ENCODE data around the gene HLA-DMA.
"Not testable (repeated sequence)": the region's sequence is repeated elsewhere in the genome, so short reads cannot be mapped to it uniquely, and the experiment has no call there.

The HLA-DMA gene

GRCh38 chr6:32953775-32954174 lies 878 bp upstream of the HLA-DMA start:
- no peak for DNase-seq

- no peak for DNase-seq
Measured at GRCh38 chr6:32950449-32950848, 2.4 kb downstream of the HLA-DMA start.

- no peak for DNase-seq
Measured at GRCh38 chr6:32950010-32950409, 2.9 kb downstream of the HLA-DMA start.

- no peak for DNase-seq
Measured at GRCh38 chr6:32949113-32949512, 3.8 kb downstream of the HLA-DMA start.

- DNase-seq, result peak; percentile 37
Measured at GRCh38 chr6:32947552-32948465, 5.1 kb downstream of the HLA-DMA start.

- no peak for DNase-seq
Measured at GRCh38 chr6:32946893-32947292, 6.0 kb downstream of the HLA-DMA start.

GRCh38 chr6:32945953-32946352 lies 6.9 kb downstream of the HLA-DMA start:
- no peak for DNase-seq

- DNase-seq, result peak; percentile 66
Measured at GRCh38 chr6:32945108-32945760, 7.7 kb downstream of the HLA-DMA start.

GRCh38 chr6:32943864-32944649 lies 8.8 kb downstream of the HLA-DMA start:
- no peak for DNase-seq

GRCh38 chr6:32942555-32943123 lies 10.3 kb downstream of the HLA-DMA start:
- not testable (repeated sequence) for DNase-seq

- peak; percentile 39 for DNase-seq
Measured at GRCh38 chr6:32941214-32941768, 11.6 kb downstream of the HLA-DMA start.

GRCh38 chr6:32940656-32941213 lies 12.2 kb downstream of the HLA-DMA start, which contains the start of gene HLA-DMB:
HLA-DMB (minus strand) TSS chr6:32941028; CDS start chr6:32940807, 221 bp downstream.
- peak; percentile 32 for DNase-seq

GRCh38 chr6:32938494-32938893 lies 14.4 kb downstream of the HLA-DMA start:
- DNase-seq, result no peak

- no peak for DNase-seq
Measured at GRCh38 chr6:32937230-32937633, 15.7 kb downstream of the HLA-DMA start.

- DNase-seq, result no peak
Measured at GRCh38 chr6:32936239-32937152, 16.4 kb downstream of the HLA-DMA start.

GRCh38 chr6:32935551-32936238 lies 17.2 kb downstream of the HLA-DMA start:
- DNase-seq, result no peak

- DNase-seq, result peak; percentile 80
Measured at GRCh38 chr6:32933661-32934085, 19.2 kb downstream of the HLA-DMA start.

- no peak for DNase-seq
Measured at GRCh38 chr6:32932132-32932868, 20.6 kb downstream of the HLA-DMA start.

- no peak for DNase-seq
Measured at GRCh38 chr6:32931211-32931610, 21.7 kb downstream of the HLA-DMA start.

- no peak for DNase-seq
Measured at GRCh38 chr6:32922083-32922482, 30.8 kb downstream of the HLA-DMA start.
